HG03060 (cell line): ENCODE data around the gene LSAMP.
"Not testable (repeated sequence)": the region's sequence is repeated elsewhere in the genome, so short reads cannot be mapped to it uniquely, and the experiment has no call there.

Source experiments
- ATAC-seq: cut with Tn5 transposase; IDR thresholded peaks from one replicate; pipeline ENCODE4 v1.9.1; 2021; ENCODE audit warnings: low read depth, moderate number of reproducible peaks; ENCODE audit not compliant: unreplicated experiment

LSAMP gene

GRCh38 chr3:115862099-115862498 lies 583.2 kb downstream of the LSAMP start:
- no peak for ATAC-seq

GRCh38 chr3:115861166-115861733 lies 584.0 kb downstream of the LSAMP start:
- ATAC-seq, result no peak

- ATAC-seq, result no peak
These were observed 584.5 kb downstream of the LSAMP start for GRCh38 chr3:115860766-115861165.

GRCh38 chr3:115859002-115859807 lies 586.1 kb downstream of the LSAMP start:
- no peak for ATAC-seq

GRCh38 chr3:115857518-115858136 lies 587.7 kb downstream of the LSAMP start:
- ATAC-seq, result no peak

GRCh38 chr3:115855911-115856310 lies 589.4 kb downstream of the LSAMP start:
- no peak for ATAC-seq

GRCh38 chr3:115853104-115853503 lies 592.2 kb downstream of the LSAMP start:
- ATAC-seq, result no peak

GRCh38 chr3:115852278-115852677 lies 593.0 kb downstream of the LSAMP start:
- no peak for ATAC-seq

GRCh38 chr3:115851571-115851970 lies 593.7 kb downstream of the LSAMP start:
- ATAC-seq, result no peak

- ATAC-seq, result no peak
These were observed 596.6 kb downstream of the LSAMP start for GRCh38 chr3:115848641-115849040.

GRCh38 chr3:115845986-115846385 lies 599.3 kb downstream of the LSAMP start:
- ATAC-seq, result no peak

- ATAC-seq, result not testable (repeated sequence)
These were observed 600.6 kb downstream of the LSAMP start for GRCh38 chr3:115844729-115845128.

GRCh38 chr3:115843206-115843605 lies 602.1 kb downstream of the LSAMP start:
- no peak for ATAC-seq

GRCh38 chr3:115839246-115839645 lies 606.0 kb downstream of the LSAMP start:
- no peak for ATAC-seq

GRCh38 chr3:115838786-115839185 lies 606.5 kb downstream of the LSAMP start:
- no peak for ATAC-seq

- no peak for ATAC-seq
These were observed 608.3 kb downstream of the LSAMP start for GRCh38 chr3:115836944-115837343.

GRCh38 chr3:115835946-115836345 lies 609.3 kb downstream of the LSAMP start:
- no peak for ATAC-seq

GRCh38 chr3:115834068-115834467 lies 611.2 kb downstream of the LSAMP start:
- no peak for ATAC-seq

GRCh38 chr3:115833074-115833473 lies 612.2 kb downstream of the LSAMP start:
- ATAC-seq, result no peak

- ATAC-seq, result no peak
These were observed 613.0 kb downstream of the LSAMP start for GRCh38 chr3:115832265-115832664.

GRCh38 chr3:115831864-115832263 lies 613.4 kb downstream of the LSAMP start:
- ATAC-seq, result no peak
